H1 (cell line): ENCODE results near the gene SLC27A2. TPM values are rescaled to one million over a fixed set of nuclear protein-coding genes. Genes with fewer than 3 reads are reported as not detected.

Source experiments
- CTCF ChIA-PET: fragments of 300-600 bp; sonication (Branson Sonifier 250); formaldehyde crosslinking; loops from one replicate; lab custom pipeline; 2021; ENCODE audit not compliant: partially characterized antibody; lab: Charles Lee
- POLR2A ChIA-PET: fragments of 300-600 bp; sonication (Branson Sonifier 250); formaldehyde crosslinking; loops from one replicate; lab custom pipeline; 2021; ENCODE audit warnings: inconsistent platforms; ENCODE audit not compliant: partially characterized antibody; lab: Charles Lee
- DNase-seq, 2 experiments: peaks; one replicate each; pipeline versions ENCODE4 v3.0.0 to v3.0.0-alpha.2; 2010 to 2022; ENCODE audit warnings: low spot score in 2 of 2, low read depth in 1 of 2, mixed read lengths in 1 of 2
- FAIRE-seq: peaks from 2 replicates; lab custom pipeline; 2011; peaks lifted over from hg19 to GRCh38; lab: Jason Lieb, UNC
- H2AFZ ChIP-seq: 2 replicates; pipeline ENCODE4 v1.8.1; 2012; ENCODE audit warnings: low read length, inconsistent platforms
- H2AK5ac ChIP-seq: 2 replicates; pipeline ENCODE4 v1.6.1; 2013; ENCODE audit warnings: low read depth, low read length
- H2BK120ac ChIP-seq: replicated peaks from 2 replicates; pipeline ENCODE3; 2013; ENCODE audit warnings: low read depth, low read length, inconsistent platforms
- H2BK12ac ChIP-seq: 2 replicates; pipeline ENCODE4 v1.6.1; 2013; ENCODE audit warnings: low read depth, low read length
- H2BK15ac ChIP-seq: 2 replicates; pipeline ENCODE4 v1.6.1; 2013; ENCODE audit warnings: low read length
- H2BK20ac ChIP-seq: 2 replicates; pipeline ENCODE4 v1.6.1; 2013; ENCODE audit warnings: low read length
- H2BK5ac ChIP-seq: 2 replicates; pipeline ENCODE4 v1.6.1; 2013; ENCODE audit warnings: low read depth, low read length
- H3K14ac ChIP-seq: 2 replicates; pipeline ENCODE4 v1.6.1; 2013; ENCODE audit warnings: inconsistent platforms; ENCODE audit not compliant: insufficient read length
- H3K18ac ChIP-seq: 2 replicates; pipeline ENCODE4 v1.6.1; 2013; ENCODE audit warnings: low read length; ENCODE audit errors: extremely low read depth
- H3K23ac ChIP-seq: 2 replicates; pipeline ENCODE4 v1.6.1; 2013; ENCODE audit warnings: inconsistent platforms; ENCODE audit not compliant: insufficient read length
- H3K23me2 ChIP-seq: 2 replicates; pipeline ENCODE4 v1.6.1; 2013; ENCODE audit warnings: low read depth, low read length
- H3K27ac ChIP-seq: 2 replicates; pipeline ENCODE4 v1.6.1; 2011; ENCODE audit warnings: low read depth, low read length, inconsistent platforms
- H3K27me3 ChIP-seq, 4 experiments: replicated peaks in 1 of 4; 1 replicate in 1 of 4; 2 replicates in 3 of 4; pipeline versions ENCODE4 v1.6.1 to v1.8.1; 2011 to 2013; ENCODE audit warnings: low read length in 3 of 4, mild to moderate bottlenecking in 3 of 4, inconsistent platforms in 2 of 4, mixed read lengths in 2 of 4, moderate library complexity in 1 of 4; ENCODE audit not compliant: control insufficient read depth in 3 of 4, insufficient read depth in 3 of 4; ENCODE audit errors: extremely low read depth in 1 of 4
- H3K36me3 ChIP-seq, 4 experiments: 2 replicates each; pipeline versions ENCODE4 v1.6.1 to v1.8.1; 2011 to 2013; ENCODE audit warnings: mild to moderate bottlenecking in 4 of 4, low read length in 3 of 4, moderate library complexity in 2 of 4, control low read depth in 1 of 4, inconsistent platforms in 1 of 4; ENCODE audit not compliant: insufficient read depth in 4 of 4, control insufficient read depth in 2 of 4
- H3K4ac ChIP-seq: replicated peaks from 2 replicates; pipeline ENCODE3; 2013; ENCODE audit warnings: low read length, low read depth, mixed read lengths, inconsistent platforms; ENCODE audit not compliant: insufficient read length
- H3K4me1 ChIP-seq, 4 experiments: replicated peaks in 1 of 4; 1 replicate in 1 of 4; 2 replicates in 3 of 4; pipeline versions ENCODE4 v1.6.1 to v1.8.1; 2011 to 2013; ENCODE audit warnings: low read length in 3 of 4, inconsistent platforms in 2 of 4, mixed read lengths in 1 of 4; ENCODE audit not compliant: insufficient read depth in 4 of 4, control insufficient read depth in 3 of 4
- H3K4me2 ChIP-seq, 2 experiments: 2 replicates each; pipeline versions ENCODE4 v1.6.1 to v1.8.1; 2011 to 2013; ENCODE audit warnings: low read depth in 2 of 2, low read length in 2 of 2, control low read depth in 1 of 2, inconsistent platforms in 1 of 2, mild to moderate bottlenecking in 1 of 2; ENCODE audit not compliant: insufficient read depth in 1 of 2
- H3K4me3 ChIP-seq, 4 experiments: fragments of 200-600, 300-600 bp in 1 of 4; sonication (generic), shearing (Covaris generic), sonication (Bioruptor Twin) in 1 of 4; 2 replicates each; pipeline versions ENCODE4 v1.5.1 to v1.8.1; 2011 to 2016; ENCODE audit warnings: low read length in 4 of 4, low read depth in 3 of 4, control low read depth in 2 of 4, inconsistent platforms in 2 of 4, mild to moderate bottlenecking in 2 of 4, mixed read lengths in 1 of 4, moderate library complexity in 1 of 4; ENCODE audit not compliant: insufficient read depth in 2 of 4; ENCODE audit errors: extremely low read depth in 1 of 4
- H3K56ac ChIP-seq: replicated peaks from 2 replicates; pipeline ENCODE3; 2013; ENCODE audit warnings: low read depth, mild to moderate bottlenecking, mixed read lengths, low read length, inconsistent platforms; ENCODE audit not compliant: insufficient read length
- H3K79me1 ChIP-seq: 2 replicates; pipeline ENCODE4 v1.6.1; 2013; ENCODE audit warnings: low read depth, low read length, control low read depth
- H3K79me2 ChIP-seq, 2 experiments: 2 replicates each; pipeline versions ENCODE4 v1.6.1 to v1.8.1; 2012 to 2013; ENCODE audit warnings: low read length in 2 of 2, mild to moderate bottlenecking in 2 of 2, inconsistent platforms in 1 of 2; ENCODE audit not compliant: insufficient read depth in 2 of 2, control insufficient read depth in 1 of 2
- H3K9ac ChIP-seq, 4 experiments: replicated peaks in 1 of 4; 1 replicate in 1 of 4; 2 replicates in 3 of 4; pipeline versions ENCODE4 v1.6.1 to v1.8.1; 2011 to 2013; ENCODE audit warnings: low read depth in 3 of 4, low read length in 3 of 4, control low read depth in 2 of 4, mild to moderate bottlenecking in 2 of 4, moderate library complexity in 2 of 4, inconsistent platforms in 1 of 4; ENCODE audit errors: extremely low read depth in 1 of 4
- H3K9me3 ChIP-seq, 2 experiments: 2 replicates each; pipeline versions ENCODE4 v1.6.1 to v1.8.1; 2012 to 2013; ENCODE audit warnings: mild to moderate bottlenecking in 2 of 2, moderate library complexity in 2 of 2, control low read depth in 1 of 2, inconsistent platforms in 1 of 2, low read depth in 1 of 2, low read length in 1 of 2, mixed read lengths in 1 of 2; ENCODE audit not compliant: insufficient read depth in 2 of 2
- H4K20me1 ChIP-seq, 2 experiments: replicated peaks in 1 of 2; 2 replicates each; pipeline versions ENCODE3 to v1.8.1; 2011 to 2013; ENCODE audit warnings: inconsistent platforms in 2 of 2, low read length in 2 of 2, mild to moderate bottlenecking in 1 of 2; ENCODE audit not compliant: insufficient read depth in 2 of 2, control insufficient read depth in 1 of 2
- H4K5ac ChIP-seq: 2 replicates; pipeline ENCODE4 v1.6.1; 2013; ENCODE audit warnings: low read length, low read depth, mixed read lengths, inconsistent platforms; ENCODE audit not compliant: insufficient read length
- H4K8ac ChIP-seq: 2 replicates; pipeline ENCODE4 v1.8.0; 2013; ENCODE audit warnings: mild to moderate bottlenecking, moderate library complexity, low read length, inconsistent platforms; ENCODE audit not compliant: insufficient read depth; ENCODE audit errors: extremely low read depth
- H4K91ac ChIP-seq: replicated peaks from 2 replicates; pipeline ENCODE3; 2013; ENCODE audit warnings: low read length, mixed read lengths, inconsistent platforms; ENCODE audit not compliant: insufficient read length
- ATF3 ChIP-seq: IDR thresholded peaks from 2 replicates; pipeline ENCODE4 v1.6.1; 2011; ENCODE audit warnings: low read depth, mild to moderate bottlenecking, low read length; ENCODE audit not compliant: insufficient read depth
- CBX5 ChIP-seq: fragments of 300-800, 300-1000 bp; sonication (generic); IDR thresholded peaks from 2 replicates; pipeline ENCODE4 v1.7.1; 2016; ENCODE audit warnings: antibody characterized with exemption, low read length, low read depth
- CHD2 ChIP-seq: IDR thresholded peaks from 2 replicates; pipeline ENCODE4 v1.6.1; 2012; ENCODE audit warnings: low read length, improper control_type of control experiment
- CREB1 ChIP-seq: IDR thresholded peaks from 2 replicates; pipeline ENCODE4 v1.6.1; 2012; ENCODE audit warnings: inconsistent platforms
- GABPA ChIP-seq: IDR thresholded peaks from 2 replicates; pipeline ENCODE4 v1.6.1; 2011; ENCODE audit warnings: mild to moderate bottlenecking, low read length, moderate library complexity, borderline replicate concordance; ENCODE audit not compliant: insufficient read depth
- MAX ChIP-seq: IDR thresholded peaks from 2 replicates; pipeline ENCODE4 v1.6.1; 2012; ENCODE audit warnings: inconsistent platforms
- NANOG ChIP-seq: IDR thresholded peaks from 2 replicates; pipeline ENCODE4 v1.6.1; 2011; ENCODE audit warnings: low read length, low read depth, mild to moderate bottlenecking, inconsistent platforms; ENCODE audit not compliant: insufficient read depth, poor library complexity, severe bottlenecking
- POLR2A ChIP-seq, 2 experiments: IDR thresholded peaks; 1 replicate in 1 of 2; 2 replicates in 1 of 2; pipeline ENCODE4 v1.6.1; 2011; ENCODE audit warnings: low read depth in 2 of 2, low read length in 2 of 2, mild to moderate bottlenecking in 2 of 2; ENCODE audit errors: control extremely low read depth in 1 of 2
- POU5F1 ChIP-seq: IDR thresholded peaks from 2 replicates; pipeline ENCODE4 v1.6.1; 2011; ENCODE audit warnings: low read depth, mild to moderate bottlenecking, low read length, moderate library complexity
- RNF2 ChIP-seq: fragments of 200-900, 300-1000 bp; sonication (generic); IDR thresholded peaks from 2 replicates; pipeline ENCODE4 v1.7.1; 2016; ENCODE audit warnings: borderline replicate concordance, low read depth, mild to moderate bottlenecking, antibody characterized with exemption, low read length; ENCODE audit not compliant: poor library complexity, severe bottlenecking; ENCODE audit errors: missing control alignments
- SIN3A ChIP-seq, 2 experiments: IDR thresholded peaks in 1 of 2; conservative IDR thresholded peaks in 1 of 2; 2 replicates each; pipeline ENCODE4 v1.6.1; 2011 to 2012; ENCODE audit warnings: low read length in 2 of 2, improper control_type of control experiment in 1 of 2, low read depth in 1 of 2, mild to moderate bottlenecking in 1 of 2
- SUZ12 ChIP-seq: fragments of 200-600 bp; sonication (generic); IDR thresholded peaks from 2 replicates; pipeline ENCODE4 v1.6.1; 2012; ENCODE audit warnings: mild to moderate bottlenecking, inconsistent platforms, low read length, moderate library complexity, mixed read lengths
- TCF12 ChIP-seq: IDR thresholded peaks from 2 replicates; pipeline ENCODE4 v1.6.1; 2011; ENCODE audit warnings: low read depth, mild to moderate bottlenecking, low read length
- ZNF274 ChIP-seq: IDR thresholded peaks from 2 replicates; pipeline ENCODE4 v1.7.0; 2012; ENCODE audit warnings: low read length, borderline replicate concordance; ENCODE audit errors: extremely low read depth
- WGBS, 2 experiments: shearing (Covaris generic) in 1 of 2; methylation state at CpG; one replicate each; pipeline versions ENCODE4 v1.1.6 to v1.1.7; 2013 to 2015; ENCODE audit warnings: low lambda C conversion rate in 2 of 2, mixed read lengths in 2 of 2, inconsistent platforms in 1 of 2, low coverage in 1 of 2, missing lambda C conversion rate in 1 of 2; ENCODE audit not compliant: insufficient replicate concordance in 2 of 2, insufficient coverage in 1 of 2, insufficient read length in 1 of 2; ENCODE audit errors: extremely low coverage in 1 of 2, missing lambda C conversion rate in 1 of 2; 5-methylcytosine and 5-hydroxymethylcytosine counted together
- polyA plus RNA-seq, 7 experiments: library from polyadenylated mRNA; depleted of rRNA in 3 of 7; stranded (reverse) in 5 of 7; unstranded in 2 of 7; fragments of >200 nt in 5 of 7; fragments of 200-250 nt in 2 of 7; gene quantifications; 1 replicate in 5 of 7; 2 replicates in 1 of 7; 4 replicates in 1 of 7; pipeline versions ENCODE4 v1.2.1 to v1.2.3, GENCODE V29; 2011 to 2013; ENCODE audit warnings: missing spikeins in 2 of 7, mixed read lengths in 2 of 7
- total RNA-seq: library from RNA; stranded (reverse); fragmentation: NEBNext Ultra II Directional; extraction: Animal tissue kit (Norgen Biotek cat#: 25700); gene quantifications from 2 replicates; pipeline ENCODE4 v1.2.1, GENCODE V29; 2021

SLC27A2 gene
- total and polyA plus RNA-seq, 2 of the 8 experiments (the other 6 are each of a cell fraction or from before 2014, with no cell fraction given), result 5.6 to 5.8 TPM

DNA sequence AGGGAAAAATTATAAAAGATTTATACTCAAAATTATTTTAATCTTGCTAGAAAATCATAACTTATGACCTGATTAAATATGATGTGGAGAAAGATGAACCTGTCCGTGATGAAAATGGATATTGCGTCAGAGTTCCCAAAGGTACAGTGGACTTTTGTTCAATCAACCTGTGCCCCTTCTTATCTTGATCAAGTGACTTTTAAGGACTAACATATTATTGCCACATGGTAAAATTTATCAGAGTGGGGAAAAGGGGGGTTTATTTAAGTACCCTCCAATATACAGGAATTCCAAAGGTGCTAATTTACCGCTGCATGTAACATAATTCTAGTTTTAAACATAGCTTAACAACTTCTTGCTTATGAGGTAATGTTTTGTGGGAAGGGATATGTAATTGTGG, 43.9 kb downstream of the SLC27A2 start:
- no peak overlapping the region for H3K4me2 ChIP-seq
- WGBS, 2 experiments, result 92% methylated on average over 3 of the region's 3 CpGs; no CpG with 5 or more reads in 1 of the 2 experiments
- H4K20me1 ChIP-seq, result no peaks in the 10 kb centered on the region
- TF ChIP-seq ATF3 (no peak), NANOG (no peak), CHD2 (no peak), ZNF274 (no peak), POU5F1 (no peak), SUZ12 (no peak), SIN3A (conservative IDR thresholded peaks at IDR 0.05 in 1 of 2, IDR thresholded peaks at IDR 0.05 in 1 of 2; ENCODE audit: low read depth in 1 of 2, low read length in 2 of 2) (no peak), GABPA (no peak), CBX5 (no peak), RNF2 (no peak), CREB1 (no peak), TCF12 (no peak), MAX (no peak), POLR2A (IDR thresholded peaks at IDR 0.05; ENCODE audit: control extremely low read depth in 1 of 2, low read depth in 2 of 2, low read length in 2 of 2) (no peak)

More for the DNA sequence above, 43.9 kb downstream of the SLC27A2 start:
- Histone ChIP-seq H3K4me1 (no peaks in the 10 kb centered on the region), H3K4ac (no peak overlapping the region), H3K18ac (no peak overlapping the region), H3K9ac (no peak overlapping the region), H2AK5ac (no peak overlapping the region), H2BK12ac (no peak overlapping the region), H3K23me2 (no peaks in the 10 kb centered on the region), H3K27ac (no peak overlapping the region), H4K5ac (no peak overlapping the region), H4K8ac (no peak overlapping the region), H3K23ac (no peak overlapping the region), H2BK5ac (no peak overlapping the region), H4K91ac (no peak overlapping the region), H3K27me3 (no peaks in the 10 kb centered on the region), H3K4me3 (no peak overlapping the region), H3K36me3 (peaks cover 0 to 3% (median 0%) of the 10 kb centered on the region in 4 experiments; a peak in 2 of 8 replicates), H2BK15ac (no peak overlapping the region), H2BK20ac (no peak overlapping the region), H3K56ac (no peak overlapping the region), H3K79me2 (no peaks in the 10 kb centered on the region; a peak in 1 of 4 replicates), H2BK120ac (no peak overlapping the region), H3K79me1 (no peaks in the 10 kb centered on the region), H3K14ac (no peak overlapping the region), H2AFZ (no peak overlapping the region), H3K9me3 (no peaks in the 10 kb centered on the region)
- ChIA-PET POLR2A (no interaction called here), CTCF (interaction anchor here (0.6 kb wide), 1 partner anchor 9 kb away, joined by 3 read pairs; no protein-coding TSS in a partner anchor)
- FAIRE-seq (no peak), DNase-seq (no peak)
